Measurements from ENCODE around the gene MEF2C. TPM values are rescaled to one million over a fixed set of nuclear protein-coding genes. Genes with fewer than 3 reads are reported as not detected.

The MEF2C gene
- total and polyA plus RNA-seq, 4 donors = 27.4 to 77.9 (median 46.3) TPM

GRCh38 chr5:88854769-88855168, 28.2 kb downstream of the MEF2C start:
- Histone ChIP-seq H3K36me3 (ENCODE audit: control insufficient read depth, insufficient read depth, low read length) (no peaks in the 10 kb centered on the region), H3K9me3 (ENCODE audit: control insufficient read depth, insufficient read depth, low read length) (peaks cover 3% of the 10 kb centered on the region), H3K27ac (ENCODE audit: low read depth, low read length) (no peak overlapping the region), H3K4me1 (ENCODE audit: control insufficient read depth, insufficient read depth, low read length) (no peaks in the 10 kb centered on the region), H3K27me3 (ENCODE audit: control insufficient read depth, insufficient read depth, low read length) (no peaks in the 10 kb centered on the region), H3K4me3 (ENCODE audit: low read depth, low read length) (no peak overlapping the region)
- DNase-seq (ENCODE audit: low read depth in 4 of 6, low spot score in 6 of 6) = no peak
- WGBS (ENCODE audit: insufficient coverage) = no CpG with 5 or more reads among the region's 2 CpGs

GRCh38 chr5:88847420-88847819, 35.6 kb downstream of the MEF2C start:
- Histone ChIP-seq H3K9me3 (ENCODE audit: control insufficient read depth, insufficient read depth, low read length) (no peaks in the 10 kb centered on the region), H3K36me3 (ENCODE audit: control insufficient read depth, insufficient read depth, low read length) (no peaks in the 10 kb centered on the region), H3K27me3 (ENCODE audit: control insufficient read depth, insufficient read depth, low read length) (no peaks in the 10 kb centered on the region), H3K4me3 (ENCODE audit: low read depth, low read length) (no peak overlapping the region), H3K4me1 (ENCODE audit: control insufficient read depth, insufficient read depth, low read length) (no peaks in the 10 kb centered on the region), H3K27ac (ENCODE audit: low read depth, low read length) (no peak overlapping the region)
- no peak for DNase-seq (ENCODE audit: low read depth in 4 of 6, low spot score in 6 of 6)
- no CpG with 5 or more reads among the region's 1 CpG for WGBS (ENCODE audit: insufficient coverage)

DNA sequence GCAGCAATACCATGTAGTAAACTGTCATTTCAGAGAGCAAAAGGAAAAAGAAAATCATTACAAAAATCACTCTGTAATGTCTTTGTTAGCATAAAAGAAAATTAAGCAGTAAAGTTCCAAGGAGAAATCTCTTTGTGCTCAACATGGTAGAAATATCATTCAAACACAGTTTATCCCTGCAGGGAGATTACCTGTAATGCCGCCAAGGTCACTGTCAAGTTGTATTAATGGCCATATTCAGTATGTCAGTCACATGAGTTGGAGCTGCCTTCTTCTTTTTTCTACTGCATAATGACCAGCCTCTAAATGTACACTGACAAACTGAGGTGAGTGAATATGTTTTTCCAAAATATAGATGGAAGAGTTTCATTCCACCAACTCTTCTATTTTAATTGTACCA, 36.5 kb downstream of the MEF2C start:
- no peak overlapping the region for H3K27ac ChIP-seq (ENCODE audit: low read depth, low read length)
- no peaks in the 10 kb centered on the region for H3K9me3 ChIP-seq (ENCODE audit: control insufficient read depth, insufficient read depth, low read length)
- H3K36me3 ChIP-seq (ENCODE audit: control insufficient read depth, insufficient read depth, low read length) = no peaks in the 10 kb centered on the region
- H3K4me3 ChIP-seq (ENCODE audit: low read depth, low read length) = no peak overlapping the region
- H3K4me1 ChIP-seq (ENCODE audit: control insufficient read depth, insufficient read depth, low read length) = no peaks in the 10 kb centered on the region
- WGBS (ENCODE audit: insufficient coverage) = no CpG with 5 or more reads among the region's 1 CpG
- no peaks in the 10 kb centered on the region for H3K27me3 ChIP-seq (ENCODE audit: control insufficient read depth, insufficient read depth, low read length)
- no peak for DNase-seq (ENCODE audit: low read depth in 4 of 6, low spot score in 6 of 6)

- WGBS (ENCODE audit: insufficient coverage) = no CpG with 5 or more reads among the region's 8 CpGs
Measured at GRCh38 chr5:88845081-88845697, 37.8 kb downstream of the MEF2C start.

DNA sequence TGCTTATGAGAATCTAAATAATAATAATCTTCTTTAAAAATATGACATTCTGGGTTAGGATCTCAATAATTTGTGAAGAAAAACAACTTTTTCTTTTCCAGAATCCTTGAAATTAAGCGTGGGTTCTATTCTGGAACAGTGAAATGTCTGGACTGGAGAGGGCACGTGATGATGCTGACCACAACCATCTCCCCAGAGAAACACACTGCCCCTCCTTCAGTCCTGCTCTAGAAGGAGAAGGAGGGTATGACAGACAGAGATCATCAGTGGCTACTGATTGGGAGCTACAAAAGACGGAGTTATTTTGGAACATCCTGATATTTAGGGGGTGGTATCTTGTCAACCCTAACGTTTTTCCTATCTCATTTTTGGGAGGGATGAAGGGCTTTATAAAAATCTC, 40.2 kb downstream of the MEF2C start:
- H3K9me3 ChIP-seq (ENCODE audit: control insufficient read depth, insufficient read depth, low read length) = no peaks in the 10 kb centered on the region

More at GRCh38 chr5:88845081-88845697, 37.8 kb downstream of the MEF2C start:
- H3K4me1 ChIP-seq (ENCODE audit: control insufficient read depth, insufficient read depth, low read length) = no peaks in the 10 kb centered on the region
- H3K9me3 ChIP-seq (ENCODE audit: control insufficient read depth, insufficient read depth, low read length) = no peaks in the 10 kb centered on the region
- no peaks in the 10 kb centered on the region for H3K36me3 ChIP-seq (ENCODE audit: control insufficient read depth, insufficient read depth, low read length)
- H3K27me3 ChIP-seq (ENCODE audit: control insufficient read depth, insufficient read depth, low read length) = no peaks in the 10 kb centered on the region
- no peak overlapping the region for H3K4me3 ChIP-seq (ENCODE audit: low read depth, low read length)
- H3K27ac ChIP-seq (ENCODE audit: low read depth, low read length) = no peak overlapping the region
- DNase-seq (ENCODE audit: low read depth in 4 of 6, low spot score in 6 of 6) = no peak

GRCh38 chr5:88841212-88841611, 41.8 kb downstream of the MEF2C start:
- Histone ChIP-seq H3K27ac (ENCODE audit: low read depth, low read length) (no peak overlapping the region), H3K4me3 (ENCODE audit: low read depth, low read length) (no peak overlapping the region), H3K4me1 (ENCODE audit: control insufficient read depth, insufficient read depth, low read length) (no peaks in the 10 kb centered on the region), H3K9me3 (ENCODE audit: control insufficient read depth, insufficient read depth, low read length) (no peaks in the 10 kb centered on the region), H3K27me3 (ENCODE audit: control insufficient read depth, insufficient read depth, low read length) (no peaks in the 10 kb centered on the region), H3K36me3 (ENCODE audit: control insufficient read depth, insufficient read depth, low read length) (no peaks in the 10 kb centered on the region)
- no peak for DNase-seq (ENCODE audit: low read depth in 4 of 6, low spot score in 6 of 6)
- 93% methylated on average over 3 of the region's 4 CpGs for WGBS (ENCODE audit: insufficient coverage)

More for the DNA sequence above, 40.2 kb downstream of the MEF2C start:
- Histone ChIP-seq H3K4me3 (ENCODE audit: low read depth, low read length) (no peak overlapping the region), H3K27me3 (ENCODE audit: control insufficient read depth, insufficient read depth, low read length) (no peaks in the 10 kb centered on the region), H3K36me3 (ENCODE audit: control insufficient read depth, insufficient read depth, low read length) (no peaks in the 10 kb centered on the region), H3K27ac (ENCODE audit: low read depth, low read length) (no peak overlapping the region), H3K4me1 (ENCODE audit: control insufficient read depth, insufficient read depth, low read length) (no peaks in the 10 kb centered on the region)
- DNase-seq (ENCODE audit: low read depth in 4 of 6, low spot score in 6 of 6) = no peak
- WGBS (ENCODE audit: insufficient coverage) = no CpG with 5 or more reads among the region's 4 CpGs

GRCh38 chr5:88840495-88840894, 42.5 kb downstream of the MEF2C start:
- Histone ChIP-seq H3K9me3 (ENCODE audit: control insufficient read depth, insufficient read depth, low read length) (no peaks in the 10 kb centered on the region), H3K4me3 (ENCODE audit: low read depth, low read length) (no peak overlapping the region), H3K4me1 (ENCODE audit: control insufficient read depth, insufficient read depth, low read length) (no peaks in the 10 kb centered on the region), H3K36me3 (ENCODE audit: control insufficient read depth, insufficient read depth, low read length) (no peaks in the 10 kb centered on the region), H3K27ac (ENCODE audit: low read depth, low read length) (no peak overlapping the region), H3K27me3 (ENCODE audit: control insufficient read depth, insufficient read depth, low read length) (no peaks in the 10 kb centered on the region)
- no peak for DNase-seq (ENCODE audit: low read depth in 4 of 6, low spot score in 6 of 6)

- H3K36me3 ChIP-seq (ENCODE audit: control insufficient read depth, insufficient read depth, low read length) = no peaks in the 10 kb centered on the region
- H3K27ac ChIP-seq (ENCODE audit: low read depth, low read length) = no peak overlapping the region
- no peak overlapping the region for H3K4me3 ChIP-seq (ENCODE audit: low read depth, low read length)
- H3K27me3 ChIP-seq (ENCODE audit: control insufficient read depth, insufficient read depth, low read length) = no peaks in the 10 kb centered on the region
- no peak for DNase-seq (ENCODE audit: low read depth in 4 of 6, low spot score in 6 of 6)
- no CpG with 5 or more reads among the region's 4 CpGs for WGBS (ENCODE audit: insufficient coverage)
- no peaks in the 10 kb centered on the region for H3K4me1 ChIP-seq (ENCODE audit: control insufficient read depth, insufficient read depth, low read length)
- no peaks in the 10 kb centered on the region for H3K9me3 ChIP-seq (ENCODE audit: control insufficient read depth, insufficient read depth, low read length)
Measured at GRCh38 chr5:88839238-88839637, 43.7 kb downstream of the MEF2C start.

- WGBS (ENCODE audit: insufficient coverage) = 80% methylated on average over 1 of the region's 1 CpG
- H3K36me3 ChIP-seq (ENCODE audit: control insufficient read depth, insufficient read depth, low read length) = no peaks in the 10 kb centered on the region
- H3K27ac ChIP-seq (ENCODE audit: low read depth, low read length) = no peak overlapping the region
- no peaks in the 10 kb centered on the region for H3K27me3 ChIP-seq (ENCODE audit: control insufficient read depth, insufficient read depth, low read length)
- H3K9me3 ChIP-seq (ENCODE audit: control insufficient read depth, insufficient read depth, low read length) = no peaks in the 10 kb centered on the region
- no peak overlapping the region for H3K4me3 ChIP-seq (ENCODE audit: low read depth, low read length)
- H3K4me1 ChIP-seq (ENCODE audit: control insufficient read depth, insufficient read depth, low read length) = no peaks in the 10 kb centered on the region
- no peak for DNase-seq (ENCODE audit: low read depth in 4 of 6, low spot score in 6 of 6)
Measured at GRCh38 chr5:88838500-88838899, 44.5 kb downstream of the MEF2C start.

DNA sequence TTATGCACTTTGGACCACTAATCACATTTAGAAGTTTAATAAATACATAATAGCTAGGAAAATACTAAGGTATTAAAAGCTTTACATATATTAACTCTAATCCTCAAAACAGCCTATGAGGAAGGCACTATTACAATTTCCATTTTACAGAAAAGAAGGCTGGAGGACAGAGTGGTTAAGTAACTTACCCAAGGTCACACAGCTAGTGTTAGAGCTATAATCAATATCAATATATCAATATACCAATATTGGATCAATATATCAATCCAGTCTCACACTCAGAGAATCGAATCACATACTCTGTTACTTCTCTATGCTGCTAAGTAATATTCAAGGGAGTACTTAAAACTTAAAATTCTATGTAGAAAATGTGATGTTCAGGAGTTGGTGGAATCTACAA, 45.2 kb downstream of the MEF2C start:
- DNase-seq (ENCODE audit: low read depth in 4 of 6, low spot score in 6 of 6) = no peak
- Histone ChIP-seq H3K27ac (ENCODE audit: low read depth, low read length) (no peak overlapping the region), H3K27me3 (ENCODE audit: control insufficient read depth, insufficient read depth, low read length) (no peaks in the 10 kb centered on the region), H3K4me1 (ENCODE audit: control insufficient read depth, insufficient read depth, low read length) (no peaks in the 10 kb centered on the region), H3K4me3 (ENCODE audit: low read depth, low read length) (no peak overlapping the region), H3K9me3 (ENCODE audit: control insufficient read depth, insufficient read depth, low read length) (no peaks in the 10 kb centered on the region), H3K36me3 (ENCODE audit: control insufficient read depth, insufficient read depth, low read length) (no peaks in the 10 kb centered on the region)
- WGBS (ENCODE audit: insufficient coverage) = no CpG with 5 or more reads among the region's 1 CpG
